ENCODE data around the gene MRPL49.
A peak's percentile ranks its signal among the peaks of the same experiment; 100 is the strongest.
"Not testable (repeated sequence)": the region's sequence is repeated elsewhere in the genome, so short reads cannot be mapped to it uniquely, and the experiment has no call there.

The MRPL49 gene

GRCh38 chr11:65117206-65118096 lies 4.7 kb upstream of the MRPL49 start, which contains the start of gene ZNHIT2:
ZNHIT2 (minus strand) TSS chr11:65117701; CDS start chr11:65117653, 48 bp downstream.
- peak; percentile 83 for DNase-seq (ENCODE audit: low read depth)

DNA sequence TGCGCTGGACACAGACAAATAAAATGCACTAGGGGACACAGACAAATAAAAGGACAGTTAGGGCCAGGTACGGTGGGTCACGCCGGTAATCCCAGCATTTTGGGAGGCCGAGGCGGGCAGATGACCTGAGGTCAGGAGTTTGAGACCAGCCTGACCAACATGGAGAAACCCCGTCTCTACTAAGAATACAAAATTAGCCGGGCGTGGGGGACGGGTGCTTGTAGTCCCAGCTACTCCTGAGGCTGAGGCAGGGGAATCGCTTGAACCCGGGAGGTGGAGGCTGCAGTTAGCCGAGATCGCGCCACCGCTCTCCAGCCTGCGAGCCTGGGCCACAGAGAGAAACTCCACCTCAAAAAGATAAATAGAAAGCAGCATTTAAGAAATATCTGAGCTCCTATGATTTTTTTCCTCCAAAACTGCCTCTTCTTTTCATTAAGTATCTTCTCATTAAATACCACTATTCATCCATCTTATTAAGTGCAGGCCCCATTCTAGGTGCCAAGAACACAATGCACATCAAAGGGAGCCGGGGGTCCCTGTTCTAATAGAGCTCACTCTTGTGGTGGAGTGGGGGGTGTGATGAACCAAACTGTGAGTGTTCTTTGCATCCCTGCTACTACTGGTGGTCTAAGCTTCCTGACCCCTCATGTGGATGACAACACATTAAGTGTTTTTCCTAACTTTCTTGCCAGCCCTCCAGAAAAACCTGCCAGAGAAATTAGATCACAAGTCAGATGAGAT lies 3.9 kb upstream of the MRPL49 start:
- DNase-seq (ENCODE audit: low read depth): no peak

DNA sequence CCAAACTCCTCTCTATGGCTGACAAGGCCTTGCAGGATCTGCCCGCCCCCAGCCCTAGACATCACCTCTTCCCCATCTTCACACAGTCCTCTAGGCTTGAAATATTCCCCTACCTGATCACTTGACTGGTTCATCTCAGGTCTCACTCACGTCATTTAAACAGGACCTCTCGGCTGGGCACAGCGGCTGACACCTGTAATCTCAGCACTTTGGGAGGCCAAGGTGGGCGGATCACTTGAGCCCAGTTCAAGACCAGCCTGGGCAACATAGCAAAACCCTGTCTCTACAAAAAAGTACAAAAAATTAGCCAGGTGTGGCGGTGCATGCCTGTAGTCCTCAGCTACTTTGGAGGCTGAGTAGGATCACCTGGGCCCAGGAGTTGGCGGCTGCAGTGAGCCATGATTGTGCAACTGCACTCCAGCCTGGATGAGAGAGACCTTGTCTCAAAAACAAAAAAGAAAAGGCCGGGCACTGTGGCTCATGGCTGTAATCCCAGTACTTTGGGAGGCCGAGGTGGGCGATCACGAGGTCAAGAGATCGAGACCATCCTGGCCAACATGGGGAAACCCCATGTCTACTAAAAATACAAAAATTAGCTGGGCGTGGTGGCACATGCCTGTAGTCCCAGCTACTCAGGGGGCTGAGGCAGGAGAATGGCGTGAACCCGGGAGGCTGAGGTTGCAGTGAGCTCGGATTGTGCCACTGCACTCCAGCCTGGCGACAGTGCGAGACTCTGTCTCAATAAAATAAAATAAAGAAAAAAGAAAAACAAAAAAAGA lies 3.0 kb upstream of the MRPL49 start:
- not testable (repeated sequence) for DNase-seq (ENCODE audit: low read depth)

GRCh38 chr11:65119670-65119995 lies 2.5 kb upstream of the MRPL49 start:
- no peak for DNase-seq (ENCODE audit: low read depth)

DNA sequence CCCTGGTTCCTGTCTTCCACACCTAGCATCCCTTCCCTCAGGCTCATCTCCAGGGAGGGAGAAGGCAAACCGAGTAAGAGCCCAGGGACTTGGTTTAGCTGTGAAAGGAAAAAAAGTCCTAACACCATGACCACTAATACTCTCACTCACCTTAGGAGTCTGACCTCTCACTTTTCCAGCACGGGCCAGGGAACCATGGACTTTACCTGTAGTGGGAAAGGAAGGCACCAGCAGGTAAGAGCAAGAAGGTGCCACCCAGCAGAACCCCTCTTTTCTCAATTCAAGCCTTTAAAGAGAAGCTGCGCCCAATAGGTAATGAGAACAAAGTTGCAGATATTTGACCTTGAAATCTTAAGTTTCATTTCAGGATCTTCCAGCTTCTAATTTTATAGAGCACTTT lies 1.3 kb upstream of the MRPL49 start:
- no peak for DNase-seq (ENCODE audit: low read depth)

DNA sequence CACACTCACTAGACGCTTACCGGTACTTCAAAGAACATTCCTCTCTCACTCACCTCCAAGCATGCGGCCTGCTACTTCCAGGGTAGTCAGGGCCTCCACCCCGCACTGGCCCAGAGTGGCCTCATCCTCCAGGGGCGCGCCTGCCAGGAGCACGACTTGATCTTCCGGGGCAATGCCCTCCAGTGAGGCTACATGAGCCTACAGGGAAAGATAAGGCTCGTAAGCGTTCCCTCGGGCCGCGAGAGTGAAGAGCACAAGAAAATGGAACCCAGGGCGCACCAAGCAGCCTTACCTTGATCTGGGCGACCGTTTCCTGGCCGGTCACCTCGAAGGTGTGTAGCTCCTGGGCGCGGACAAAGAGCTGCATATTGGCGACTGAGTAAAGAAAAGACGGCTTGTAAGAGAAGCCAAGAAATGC lies 665 bp upstream of the MRPL49 start:
- no peak for DNase-seq (ENCODE audit: low read depth)

- DNase-seq (ENCODE audit: low read depth): no peak
These were observed 2.5 kb downstream of the MRPL49 start for GRCh38 chr11:65124480-65125196.

DNA sequence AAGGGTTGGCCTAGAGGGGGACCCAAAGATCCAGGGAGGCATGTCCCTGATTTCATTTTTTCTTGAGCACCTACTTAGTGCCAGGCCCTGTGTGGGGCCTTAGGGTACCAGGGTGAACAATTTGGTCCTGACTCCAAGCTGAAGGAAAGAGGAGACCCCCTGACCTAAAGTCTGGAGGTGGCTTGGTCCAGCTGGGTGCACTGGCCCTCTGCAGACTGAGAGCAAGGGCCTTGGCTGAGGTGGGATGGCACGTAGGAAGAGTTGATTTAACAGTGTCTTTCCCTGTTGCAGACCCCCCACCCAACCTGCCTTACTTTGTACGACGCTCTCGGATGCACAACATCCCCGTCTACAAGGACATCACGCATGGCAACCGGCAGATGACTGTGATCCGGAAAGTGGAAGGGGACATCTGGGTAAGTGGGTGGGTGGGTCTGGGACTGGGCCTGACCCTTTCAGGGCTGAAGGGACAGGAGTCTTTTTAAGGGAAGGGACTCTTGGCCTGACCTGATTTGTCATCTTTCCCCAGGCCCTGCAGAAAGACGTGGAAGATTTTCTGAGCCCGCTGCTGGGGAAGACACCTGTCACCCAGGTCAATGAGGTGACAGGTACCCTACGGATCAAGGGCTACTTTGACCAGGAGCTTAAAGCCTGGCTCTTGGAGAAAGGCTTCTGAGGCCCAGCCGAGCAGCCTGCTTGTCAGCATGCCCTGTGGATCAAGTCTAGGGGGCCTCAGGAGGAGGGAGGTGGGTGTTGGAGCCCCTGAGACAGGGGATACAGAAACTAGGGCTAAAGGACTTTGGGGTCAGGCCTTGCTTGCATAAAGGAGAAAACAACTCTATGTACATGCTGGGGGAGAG lies 3.3 kb downstream of the MRPL49 start:
- DNase-seq (ENCODE audit: low read depth): no peak

DNA sequence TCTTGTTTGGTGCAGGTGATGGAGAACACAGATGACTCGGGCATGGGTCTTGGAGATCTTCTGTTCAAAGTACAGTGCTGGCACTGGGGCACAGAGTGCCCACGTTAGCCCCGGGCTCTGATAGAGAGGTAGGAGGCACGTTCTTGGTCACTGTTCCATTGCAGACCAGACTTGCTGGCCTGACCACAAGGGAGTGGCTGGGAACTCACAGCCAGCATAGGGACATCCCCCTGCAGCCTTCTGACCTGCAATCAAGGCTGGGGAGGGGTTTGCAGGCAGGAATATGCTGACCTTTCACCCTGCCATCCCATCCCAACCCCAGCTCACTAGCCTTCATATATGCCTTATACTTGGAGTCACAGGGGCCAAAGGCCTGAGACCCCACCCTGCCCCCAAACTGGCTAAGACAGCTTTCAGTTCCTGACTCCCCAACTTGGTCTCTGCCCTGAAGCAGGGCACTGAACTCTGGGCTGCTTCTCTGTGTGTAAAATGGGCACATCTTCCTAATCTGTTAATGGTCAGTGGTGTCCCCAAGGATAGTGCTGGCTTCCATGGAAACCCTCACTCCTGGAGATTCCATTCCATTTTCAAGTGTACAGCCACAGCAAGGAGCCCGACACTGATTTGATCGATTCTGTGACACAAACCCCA lies 4.6 kb downstream of the MRPL49 start:
- no peak for DNase-seq (ENCODE audit: low read depth)

GRCh38 chr11:65127473-65128181 lies 5.5 kb downstream of the MRPL49 start:
- no peak for DNase-seq (ENCODE audit: low read depth)

DNA sequence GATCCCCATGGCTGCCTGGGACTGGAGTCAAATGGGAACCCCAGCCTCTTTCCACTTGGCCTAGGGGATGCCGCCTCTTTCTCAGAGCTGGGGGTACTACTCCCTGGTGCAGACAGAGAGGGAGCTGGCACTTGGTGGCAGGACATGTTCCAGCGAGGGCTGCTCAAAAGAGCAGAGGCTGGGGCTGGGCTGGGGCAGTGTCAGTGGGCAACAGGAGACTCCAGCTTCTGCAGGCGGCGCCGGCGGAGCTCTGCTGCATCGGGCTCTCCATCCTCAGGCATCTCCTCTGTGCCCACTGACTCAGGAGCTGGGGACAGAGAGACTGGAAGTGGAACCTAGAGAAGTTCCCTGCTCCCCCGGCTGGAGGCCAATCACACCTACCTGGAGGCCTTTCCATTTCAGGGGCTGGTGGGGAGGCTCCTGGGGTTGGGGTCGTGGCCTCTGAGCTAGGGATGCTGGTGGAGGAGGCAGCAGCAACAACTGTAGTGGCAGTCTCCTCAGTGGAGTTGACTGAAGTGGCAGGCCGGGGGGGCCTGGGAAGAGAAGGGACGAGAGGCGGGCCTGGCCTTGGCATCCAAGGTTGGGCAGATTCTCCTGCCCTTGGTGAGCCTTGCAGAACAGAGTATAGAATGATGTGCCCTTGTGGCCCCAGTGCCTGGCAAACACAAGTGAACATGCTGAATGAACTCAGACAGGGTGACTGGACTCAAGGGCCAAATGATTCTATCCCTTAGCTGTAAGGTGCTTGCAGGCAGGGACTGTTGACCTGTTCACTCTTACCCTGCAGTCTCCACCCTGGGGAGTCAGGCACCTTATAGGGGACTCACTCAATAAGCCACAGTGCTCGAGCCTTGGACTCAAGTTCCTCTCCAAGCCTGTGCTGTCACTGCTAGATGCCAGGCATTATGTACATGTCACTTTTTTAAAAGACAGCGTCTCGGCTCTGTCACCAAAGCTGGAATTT lies 6.3 kb downstream of the MRPL49 start:
- DNase-seq (ENCODE audit: low read depth): no peak

DNA sequence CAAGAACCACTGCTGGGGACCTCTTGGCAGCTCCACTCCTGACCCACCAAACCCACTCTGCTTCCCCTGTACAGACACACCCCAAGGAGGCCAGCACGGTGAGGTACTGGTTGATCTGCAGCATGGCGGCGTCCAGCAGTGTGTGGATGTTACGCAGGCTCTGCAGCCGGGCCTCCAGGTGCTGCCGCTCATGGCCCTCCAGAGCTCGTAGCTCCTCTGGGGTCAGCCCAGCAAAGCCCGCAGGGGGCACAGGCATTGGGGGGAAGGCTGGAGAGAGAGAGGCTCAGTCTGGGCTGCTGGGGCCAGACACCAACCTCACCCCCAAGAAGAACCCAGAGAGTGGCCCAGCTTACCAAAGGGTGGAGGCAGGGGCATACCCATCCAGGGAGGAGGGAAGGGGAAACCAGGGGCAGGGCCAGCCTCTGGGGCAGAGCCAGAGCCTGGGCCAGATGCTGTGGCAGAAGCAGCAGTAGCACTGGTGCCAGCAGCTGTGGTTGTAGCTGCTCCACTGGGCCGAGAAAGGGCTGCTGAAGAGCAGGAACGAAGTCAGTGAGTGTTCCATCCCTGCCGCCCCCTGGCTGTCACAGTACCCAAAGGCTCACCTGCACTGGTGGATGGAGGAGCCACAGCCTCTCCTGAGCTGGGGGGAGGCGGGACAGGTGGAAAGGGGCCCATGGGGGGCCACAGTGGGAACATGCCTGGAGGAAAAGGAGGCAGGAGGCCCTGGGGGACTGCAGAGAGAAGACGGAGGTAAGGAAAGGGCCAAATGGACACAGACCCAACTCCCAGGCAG lies 7.7 kb downstream of the MRPL49 start:
- no peak for DNase-seq (ENCODE audit: low read depth)

- DNase-seq (ENCODE audit: low read depth): no peak
These were observed 8.7 kb downstream of the MRPL49 start for GRCh38 chr11:65130631-65131416.

DNA sequence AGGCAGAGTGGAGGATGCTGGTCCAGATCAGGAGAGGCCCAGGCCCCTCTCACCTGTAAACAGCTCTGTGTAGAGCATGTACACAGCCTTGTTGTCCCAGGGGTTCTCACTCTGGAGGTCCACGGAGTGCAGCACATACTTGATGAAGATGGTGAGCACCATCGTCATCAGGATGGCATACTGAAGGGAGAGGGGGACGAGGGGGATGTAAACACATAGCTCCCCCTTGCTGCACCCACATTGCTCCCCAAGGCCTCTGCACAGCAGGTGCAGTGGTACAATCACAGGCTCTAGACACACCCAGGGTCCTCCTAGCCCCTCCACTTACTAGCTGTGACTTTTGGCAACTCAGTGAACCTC lies 9.3 kb downstream of the MRPL49 start:
- DNase-seq (ENCODE audit: low read depth): no peak

DNA sequence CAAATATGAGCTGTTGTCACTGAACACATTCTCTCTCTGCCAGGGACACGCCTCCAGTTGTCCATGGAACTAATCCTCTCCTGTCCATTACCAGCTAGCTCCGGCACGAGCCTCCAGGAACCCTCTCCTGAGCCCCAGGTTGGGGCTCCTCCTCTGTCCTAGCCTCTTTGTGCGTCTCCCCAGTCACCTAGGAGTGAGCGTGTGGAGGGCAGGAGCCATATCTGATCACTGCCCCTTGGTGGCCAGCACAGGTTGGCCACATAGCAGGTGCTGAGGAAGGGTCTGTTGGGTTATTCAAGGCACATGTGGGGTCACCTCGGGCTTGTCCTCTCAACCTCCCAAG lies 9.7 kb downstream of the MRPL49 start:
- no peak for DNase-seq (ENCODE audit: low read depth)

DNA sequence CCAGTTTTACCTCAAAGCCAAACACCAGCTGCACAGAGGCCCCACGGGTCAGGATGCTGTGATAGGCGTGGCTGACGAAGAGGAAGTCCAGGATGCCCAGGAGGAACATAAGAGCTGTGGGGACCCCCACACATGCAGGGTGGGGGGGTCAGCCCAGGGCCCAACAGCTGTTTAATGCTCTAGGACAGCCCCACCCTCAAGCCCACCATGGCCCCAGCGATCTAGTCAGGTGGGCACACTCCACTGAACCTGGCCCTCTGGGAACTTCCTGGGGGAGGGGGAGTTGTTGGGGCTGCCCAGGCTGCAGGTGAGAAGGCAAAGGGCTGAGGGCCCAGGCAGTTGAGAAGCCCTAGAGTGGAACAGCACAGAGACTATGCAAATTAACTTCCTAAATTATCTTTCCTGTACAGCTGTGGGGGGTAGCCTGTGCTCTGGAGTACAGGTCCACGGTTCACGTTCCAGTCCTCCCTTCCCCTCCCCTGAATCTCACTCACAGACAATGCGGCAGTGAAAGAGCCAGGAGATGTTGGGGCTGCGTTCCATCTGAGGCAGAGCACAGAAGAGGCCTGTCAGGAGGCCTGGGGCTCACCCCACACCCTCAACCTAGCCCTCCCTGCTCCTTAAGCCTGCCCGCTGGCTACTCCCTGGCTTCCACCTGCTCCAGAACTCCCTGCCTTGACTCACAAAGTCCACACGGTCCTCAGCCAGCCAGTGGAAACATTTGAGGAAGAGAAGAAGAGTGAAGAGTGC lies 10.3 kb downstream of the MRPL49 start:
- no peak for DNase-seq (ENCODE audit: low read depth)

All from CMK (cell line).